B cell (primary cell): ENCODE results near the gene IGF1.

Experiments
- CTCF ChIP-seq: fragments of 200-600 bp; IDR thresholded peaks from one replicate; pipeline ENCODE4 v1.8.0; 2022; ENCODE audit warnings: antibody characterized with exemption, mild to moderate bottlenecking
- EZH2 ChIP-seq: IDR thresholded peaks from 2 replicates; pipeline ENCODE4 v1.6.1; 2012; ENCODE audit warnings: borderline replicate concordance, low read depth, mild to moderate bottlenecking, moderate library complexity, low read length; ENCODE audit not compliant: insufficient read depth, poor library complexity, severe bottlenecking

DNA sequence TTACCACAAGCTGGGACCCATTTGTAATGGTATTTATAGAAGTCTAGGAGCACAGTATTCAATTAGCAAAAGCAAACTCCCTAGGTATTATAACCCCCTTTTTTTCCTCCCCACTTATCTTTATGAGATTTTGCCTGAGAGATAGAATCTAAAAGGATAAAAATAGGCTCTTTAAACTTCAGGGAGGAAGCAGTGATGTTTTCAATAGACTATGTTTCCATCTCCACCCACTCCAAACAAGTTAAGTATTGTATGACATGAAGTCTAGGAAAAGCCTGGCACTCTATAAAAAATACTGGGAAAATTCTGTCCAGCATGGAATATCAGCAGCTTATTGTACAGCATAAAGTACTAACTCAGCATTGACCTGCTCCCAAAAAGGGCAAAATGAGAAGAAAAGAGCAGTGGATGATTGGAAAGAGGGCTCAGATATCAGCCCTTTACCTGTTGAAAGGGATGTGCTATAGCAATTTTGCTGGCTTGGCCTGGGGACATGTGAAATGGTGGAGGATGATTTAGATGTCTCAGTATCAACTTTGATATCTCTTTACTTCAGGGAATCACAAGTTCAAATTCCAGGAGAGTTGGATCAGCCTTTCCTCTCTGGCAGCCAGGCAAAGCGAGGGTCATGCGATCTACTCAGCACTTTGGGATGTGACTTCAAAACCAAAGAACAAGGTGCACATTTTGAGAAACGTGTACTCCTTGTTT, 72.4 kb downstream of the IGF1 start:
- TF ChIP-seq CTCF (no peak), EZH2 (no peak)
